NK-92 (cell line): ENCODE data around the gene MYO1A.
"Not testable (repeated sequence)": the region's sequence is repeated elsewhere in the genome, so short reads cannot be mapped to it uniquely, and the experiment has no call there.

Experiments
- DNase-seq: peaks from one replicate; lab custom pipeline; 2025; ENCODE audit not compliant: unreplicated experiment; lab: John Stamatoyannopoulos, UW

The MYO1A gene

GRCh38 chr12:57019983-57020719, 29.8 kb downstream of the MYO1A start:
- no peak for DNase-seq

- DNase-seq, result no peak
These were observed 31.0 kb downstream of the MYO1A start for GRCh38 chr12:57018906-57019305.

GRCh38 chr12:57018353-57018752, 31.6 kb downstream of the MYO1A start:
- not testable (repeated sequence) for DNase-seq

GRCh38 chr12:57016348-57016747, 33.6 kb downstream of the MYO1A start, which contains the start of gene TAC3:
Gene TAC3, minus strand, starts transcription at chr12:57016529. Its CDS starts 732 bp downstream, at chr12:57015797.
- DNase-seq, result no peak

- no peak for DNase-seq
These were observed 37.1 kb downstream of the MYO1A start for GRCh38 chr12:57012600-57013465.

- no peak for DNase-seq
These were observed 38.2 kb downstream of the MYO1A start for GRCh38 chr12:57011438-57012424.

GRCh38 chr12:57010627-57011247, 39.2 kb downstream of the MYO1A start:
- DNase-seq, result no peak

- no peak for DNase-seq
These were observed 39.8 kb downstream of the MYO1A start for GRCh38 chr12:57009949-57010626.

- no peak for DNase-seq
These were observed 41.8 kb downstream of the MYO1A start for GRCh38 chr12:57008178-57008577.

- no peak for DNase-seq
These were observed 43.0 kb downstream of the MYO1A start for GRCh38 chr12:57006809-57007475.

GRCh38 chr12:57005980-57006808, 43.7 kb downstream of the MYO1A start, which contains the start of gene ZBTB39:
Gene ZBTB39, minus strand, starts transcription at chr12:57006546. Its CDS starts 1,629 bp downstream, at chr12:57004917.
- no peak for DNase-seq

GRCh38 chr12:57004651-57005050, 45.3 kb downstream of the MYO1A start:
- no peak for DNase-seq

- no peak for DNase-seq
These were observed 46.5 kb downstream of the MYO1A start for GRCh38 chr12:57003395-57003794.

GRCh38 chr12:57001448-57001906, 48.5 kb downstream of the MYO1A start:
- no peak for DNase-seq

GRCh38 chr12:57000393-57000792, 49.5 kb downstream of the MYO1A start:
- DNase-seq, result no peak

GRCh38 chr12:56999456-56999855, 50.5 kb downstream of the MYO1A start:
- no peak for DNase-seq

- no peak for DNase-seq
These were observed 50.9 kb downstream of the MYO1A start for GRCh38 chr12:56998981-56999380.

GRCh38 chr12:56998316-56998715, 51.6 kb downstream of the MYO1A start:
- DNase-seq, result no peak
